Measurements from ENCODE around the gene SLC2A3.

- TF ChIP-seq CTCF (IDR thresholded peaks at IDR 0.05; ENCODE audit: extremely low read depth in 1 of 2, insufficient read depth in 1 of 2, low read depth in 1 of 2, low read length in 2 of 2) (no peak), MAX (IDR thresholded peaks at IDR 0.05; ENCODE audit: insufficient read depth, insufficient read length) (no peak)
These were observed 23.3 kb upstream of the SLC2A3 start for GRCh38 chr12:7959278-7959677.
